Central memory CD4-positive, alpha-beta T cell (primary cell): Measurements from ENCODE around the gene LRCH4.
"Not testable (repeated sequence)": the region's sequence is repeated elsewhere in the genome, so short reads cannot be mapped to it uniquely, and the experiment has no call there.

ENCODE experiments used
- DNase-seq: peaks from one replicate; pipeline ENCODE4 v3.0.0; 2022

The LRCH4 gene

GRCh38 chr7:100543586-100543985 is 42.3 kb downstream of the LRCH4 start:
- no peak for DNase-seq

GRCh38 chr7:100541309-100541708 is 44.6 kb downstream of the LRCH4 start:
- not testable (repeated sequence) for DNase-seq

DNA sequence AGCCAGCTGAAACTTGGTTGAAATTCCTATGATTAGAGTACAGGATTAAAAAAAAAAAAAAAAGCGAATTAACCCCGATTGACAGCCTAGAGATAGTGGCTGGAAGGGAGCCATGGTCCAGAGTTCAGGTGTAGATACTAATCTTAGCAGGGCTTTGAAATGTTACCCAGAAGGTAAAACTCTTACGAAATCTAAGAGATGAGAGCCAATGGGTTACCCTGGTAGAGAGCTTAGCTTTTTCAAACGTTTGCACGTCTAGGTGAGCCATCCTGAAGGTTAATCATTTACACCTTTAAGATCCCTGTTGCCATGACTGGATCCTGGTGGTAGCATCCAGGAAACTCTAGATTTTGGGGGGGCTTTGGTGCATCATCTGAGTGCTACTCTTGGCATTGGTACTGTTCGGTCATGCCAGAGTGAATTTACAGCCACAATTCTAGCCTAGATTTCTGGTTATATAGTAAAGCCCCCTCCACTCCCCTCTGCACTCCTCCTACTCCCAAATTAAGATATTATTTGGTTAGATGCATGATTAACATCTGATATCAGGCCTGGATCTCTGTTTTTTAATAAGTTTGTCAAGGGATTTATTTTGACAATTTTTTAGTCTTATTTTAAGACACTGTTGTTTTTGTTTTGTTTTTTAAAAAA is 45.7 kb downstream of the LRCH4 start:
- DNase-seq, result no peak

- DNase-seq, result no peak
Observed at GRCh38 chr7:100539436-100540006, 46.4 kb downstream of the LRCH4 start.

DNA sequence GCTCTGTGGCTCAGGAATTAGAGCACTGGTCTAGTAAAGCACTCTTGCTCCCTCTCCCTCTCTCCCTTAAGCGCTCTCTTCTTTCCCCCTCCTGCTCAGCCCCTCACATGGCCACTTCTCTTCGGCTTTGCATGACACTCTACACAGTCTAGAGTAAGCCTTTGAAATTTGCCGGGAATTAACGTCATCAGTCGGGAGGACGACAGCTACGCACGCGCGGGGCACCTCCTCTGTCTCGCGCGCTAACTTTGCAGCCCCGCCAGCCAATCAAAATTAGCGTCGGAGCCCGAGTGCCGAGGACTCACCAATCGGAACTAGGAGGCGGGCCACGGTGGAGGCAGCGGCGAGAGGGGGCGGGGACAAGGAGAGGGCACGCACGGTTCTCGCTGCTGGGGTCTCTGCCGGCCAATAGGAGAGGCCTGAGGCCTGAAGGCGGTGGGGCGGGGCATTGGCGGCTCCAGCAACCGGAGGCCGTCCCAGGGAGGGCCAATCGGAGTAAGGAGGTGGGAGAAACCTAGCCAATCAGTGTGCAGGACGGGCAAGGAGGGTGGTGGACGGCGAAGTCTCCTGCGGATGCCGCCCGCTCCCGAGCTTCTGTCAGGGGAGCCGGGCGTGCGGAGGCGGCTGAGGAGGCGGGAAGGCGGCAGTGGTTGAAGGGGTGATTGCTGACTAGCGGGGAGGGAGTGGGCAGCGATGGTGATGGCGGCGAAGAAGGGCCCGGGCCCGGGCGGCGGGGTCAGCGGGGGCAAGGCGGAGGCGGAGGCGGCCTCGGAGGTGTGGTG is 47.1 kb downstream of the LRCH4 start, which contains the start of gene AGFG2:
Gene AGFG2 (plus strand): TSS at position 550 of the 782 bp plus-strand sequence. CDS start 144 bp downstream, at position 694.
- DNase-seq, result peak; percentile 100

DNA sequence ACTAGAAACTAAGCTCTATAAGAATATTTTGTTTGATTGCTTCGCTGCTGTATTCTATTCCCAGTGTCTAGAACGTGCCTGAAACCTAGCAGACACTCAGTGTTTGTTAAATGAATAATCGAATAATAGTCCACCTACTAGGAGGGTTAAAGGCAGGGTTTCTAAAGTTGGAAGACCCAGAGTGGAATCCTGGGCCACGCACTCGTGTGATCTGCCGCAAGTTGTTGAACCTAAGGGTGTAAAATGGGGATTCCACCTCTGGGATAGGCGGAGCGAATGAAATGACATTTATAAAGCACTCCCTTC is 47.6 kb downstream of the LRCH4 start:
- no peak for DNase-seq

- not testable (repeated sequence) for DNase-seq
Observed at GRCh38 chr7:100536695-100537094, 49.2 kb downstream of the LRCH4 start.

DNA sequence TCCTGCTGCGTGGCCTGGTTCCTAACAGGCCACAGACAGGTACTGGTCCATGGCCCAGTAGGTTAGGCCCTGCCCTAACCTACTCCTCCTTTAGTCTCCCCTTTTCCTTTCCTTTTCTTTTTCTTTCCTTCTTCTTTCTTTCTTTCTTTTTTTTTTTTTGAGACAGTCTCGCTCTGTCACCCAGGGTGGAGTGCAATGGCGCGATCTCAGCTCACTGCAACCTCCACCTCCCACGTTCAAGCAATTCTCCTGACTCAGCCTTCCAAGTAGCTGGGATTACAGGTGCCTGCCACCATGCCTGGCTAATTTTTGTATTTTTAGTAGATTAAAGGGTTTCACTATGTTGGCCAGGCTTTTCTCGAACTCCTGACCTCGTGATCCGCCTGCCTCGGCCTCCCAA is 49.9 kb downstream of the LRCH4 start:
- not testable (repeated sequence) for DNase-seq

GRCh38 chr7:100532165-100533022 is 53.5 kb downstream of the LRCH4 start:
- no peak for DNase-seq

DNA sequence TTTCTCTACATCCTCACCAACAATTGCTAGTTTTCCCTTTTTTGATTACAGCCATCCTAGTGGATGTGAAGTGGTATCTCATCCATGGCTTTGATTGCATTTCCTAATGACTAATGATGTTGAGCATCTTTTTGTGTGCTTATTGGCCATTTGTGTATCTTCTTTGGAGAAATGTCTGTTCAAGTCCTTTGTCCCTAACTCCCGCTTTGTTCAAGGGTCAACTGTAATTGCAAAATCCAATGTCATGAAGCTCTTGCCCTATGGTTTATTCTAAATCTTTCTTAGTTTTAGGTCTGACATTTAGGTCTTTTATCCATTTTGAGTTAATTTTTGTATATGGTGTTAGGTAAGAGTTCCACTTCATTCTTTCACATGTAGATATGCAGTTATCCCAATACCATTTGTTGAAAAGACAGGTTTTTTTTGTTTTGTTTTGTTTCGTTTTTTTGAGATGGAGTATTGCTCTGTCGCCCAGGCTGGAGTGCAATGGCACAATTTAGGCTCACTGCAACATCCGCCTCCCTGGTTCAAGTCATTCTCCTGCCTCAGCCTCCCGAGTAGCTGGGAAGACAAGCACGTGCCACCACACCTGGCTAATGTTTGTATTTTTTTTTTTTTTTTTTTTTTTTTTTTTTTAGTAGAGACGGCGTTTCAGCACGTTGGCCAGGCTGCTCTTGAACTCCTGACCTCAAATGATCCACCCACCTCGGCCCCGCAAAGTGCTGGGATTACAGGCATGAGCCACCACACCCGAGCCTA is 57.6 kb downstream of the LRCH4 start:
- DNase-seq, result not testable (repeated sequence)
